H1 (cell line): ENCODE data around the gene CST7. TPM values are rescaled to one million over a fixed set of nuclear protein-coding genes. Genes with fewer than 3 reads are reported as not detected.

ENCODE experiments used
- BCL11A ChIP-seq, 2 experiments: IDR thresholded peaks; one replicate each; pipeline ENCODE4 v1.6.1; 2011; ENCODE audit warnings: low read depth in 2 of 2, low read length in 2 of 2, mild to moderate bottlenecking in 2 of 2
- CHD7 ChIP-seq: fragments of 300-600 bp; sonication (generic); IDR thresholded peaks from 2 replicates; pipeline ENCODE4 v1.7.1; 2012; ENCODE audit warnings: low read length, moderate library complexity, mild to moderate bottlenecking, inconsistent platforms; ENCODE audit not compliant: insufficient replicate concordance
- EGR1 ChIP-seq: IDR thresholded peaks from 2 replicates; pipeline ENCODE4 v1.6.1; 2011; ENCODE audit warnings: low read depth, low read length, borderline replicate concordance
- SAP30 ChIP-seq: fragments of 300-600 bp; sonication (generic); IDR thresholded peaks from 2 replicates; pipeline ENCODE4 v1.7.1; 2012; ENCODE audit warnings: low read length, moderate library complexity, mild to moderate bottlenecking, inconsistent platforms; ENCODE audit not compliant: insufficient read depth, insufficient replicate concordance
- SIN3A ChIP-seq, 2 experiments: IDR thresholded peaks in 1 of 2; conservative IDR thresholded peaks in 1 of 2; 2 replicates each; pipeline ENCODE4 v1.6.1; 2011 to 2012; ENCODE audit warnings: low read length in 2 of 2, improper control_type of control experiment in 1 of 2, low read depth in 1 of 2, mild to moderate bottlenecking in 1 of 2
- TCF12 ChIP-seq: IDR thresholded peaks from 2 replicates; pipeline ENCODE4 v1.6.1; 2011; ENCODE audit warnings: low read depth, mild to moderate bottlenecking, low read length
- TEAD4 ChIP-seq: IDR thresholded peaks from 2 replicates; pipeline ENCODE4 v1.6.1; 2012; ENCODE audit warnings: low read depth, low read length, inconsistent platforms, mixed read lengths
- USF2 ChIP-seq: IDR thresholded peaks from 2 replicates; pipeline ENCODE4 v1.6.1; 2011; ENCODE audit warnings: low read length, improper control_type of control experiment
- polyA plus RNA-seq, 7 experiments: library from polyadenylated mRNA; depleted of rRNA in 3 of 7; stranded (reverse) in 5 of 7; unstranded in 2 of 7; fragments of >200 nt in 5 of 7; fragments of 200-250 nt in 2 of 7; gene quantifications; 1 replicate in 5 of 7; 2 replicates in 1 of 7; 4 replicates in 1 of 7; pipeline versions ENCODE4 v1.2.1 to v1.2.3, GENCODE V29; 2011 to 2013; ENCODE audit warnings: missing spikeins in 2 of 7, mixed read lengths in 2 of 7
- total RNA-seq: library from RNA; stranded (reverse); fragmentation: NEBNext Ultra II Directional; extraction: Animal tissue kit (Norgen Biotek cat#: 25700); gene quantifications from 2 replicates; pipeline ENCODE4 v1.2.1, GENCODE V29; 2021

CST7 gene
- total and polyA plus RNA-seq, 2 of the 8 experiments (the other 6 are each of a cell fraction or from before 2014, with no cell fraction given), result not detected

- no peak for TF ChIP-seq CHD7
- no peak for TF ChIP-seq SAP30
- TF ChIP-seq EGR1, result no peak
- no peak for TF ChIP-seq TEAD4
- no peak for TF ChIP-seq SIN3A (conservative IDR thresholded peaks at IDR 0.05 in 1 of 2, IDR thresholded peaks at IDR 0.05 in 1 of 2; ENCODE audit: low read depth in 1 of 2, low read length in 2 of 2)
- no peak for TF ChIP-seq USF2
- TF ChIP-seq BCL11A (IDR thresholded peaks at IDR 0.05; ENCODE audit: low read depth in 2 of 2, low read length in 2 of 2), result no peak
- TF ChIP-seq TCF12, result no peak
These were observed 11.5 kb upstream of the CST7 start (continued) for GRCh38 chr20:24937579-24937978.
